ENCODE data around the gene DLL1. TPM values are rescaled to one million over a fixed set of nuclear protein-coding genes. Genes with fewer than 3 reads are reported as not detected.
A peak's percentile ranks its signal among the peaks of the same experiment; 100 is the strongest.

Gene DLL1
- total and polyA plus RNA-seq, 9 donors = 12.8 to 24.7 (median 17.9) TPM

DNA sequence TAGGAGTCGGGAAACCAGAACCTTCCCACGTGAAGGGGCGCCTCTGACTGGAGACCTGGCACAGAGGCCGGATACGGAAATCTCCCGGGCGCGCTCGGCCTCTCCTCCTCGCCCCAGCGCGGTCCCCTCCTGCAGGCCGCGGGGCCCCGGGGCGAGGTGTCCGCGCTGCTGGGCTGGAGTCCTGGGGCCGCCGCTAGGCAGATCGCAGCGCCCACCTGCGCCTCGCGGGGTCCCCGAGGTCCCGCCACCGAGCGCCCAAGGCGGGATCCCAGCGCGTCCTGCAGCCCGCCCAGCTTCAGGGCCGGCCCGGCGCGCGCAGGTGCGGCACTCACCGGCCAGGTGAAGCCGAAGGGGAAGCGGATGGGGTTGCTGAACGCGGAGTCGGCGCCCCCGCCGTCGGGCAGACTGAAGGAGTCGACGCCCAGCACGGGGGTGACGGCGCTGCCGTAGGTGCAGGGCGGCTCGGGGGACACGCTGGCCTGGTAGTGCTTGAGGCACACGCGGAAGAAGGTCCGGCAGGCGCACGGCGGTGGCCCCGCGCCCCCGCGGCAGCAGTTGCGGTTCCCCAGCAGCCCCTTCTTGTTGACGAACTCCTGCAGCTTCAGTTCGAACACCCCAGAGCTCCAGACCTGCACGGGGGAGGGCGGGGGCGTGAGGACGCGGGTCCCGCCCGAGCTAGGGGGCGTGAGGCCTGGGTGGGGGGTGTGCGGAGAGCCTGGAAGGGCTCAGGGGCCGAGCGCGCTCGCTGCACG lies 1.5 kb downstream of the DLL1 start:
- Histone ChIP-seq H3K36me3 (ENCODE audit: control insufficient read depth, insufficient read depth, low read length) (peaks cover 37% of the 10 kb centered on the region), H3K4me3 (ENCODE audit: low read length) (peak overlapping the region; percentile 73), H3K27me3 (ENCODE audit: control insufficient read depth, insufficient read depth, low read length) (peaks cover 69% of the 10 kb centered on the region), H3K27ac (ENCODE audit: low read length) (no peak overlapping the region), H3K4me1 (ENCODE audit: control insufficient read depth, insufficient read depth, low read length) (peaks cover 72% of the 10 kb centered on the region), H3K9me3 (replicated peaks; ENCODE audit: control insufficient read depth, low read depth, low read length) (no peaks in the 10 kb centered on the region)
- WGBS (ENCODE audit: insufficient coverage) = 2% methylated on average over 73 of the region's 85 CpGs
- no peak for DNase-seq

DNA sequence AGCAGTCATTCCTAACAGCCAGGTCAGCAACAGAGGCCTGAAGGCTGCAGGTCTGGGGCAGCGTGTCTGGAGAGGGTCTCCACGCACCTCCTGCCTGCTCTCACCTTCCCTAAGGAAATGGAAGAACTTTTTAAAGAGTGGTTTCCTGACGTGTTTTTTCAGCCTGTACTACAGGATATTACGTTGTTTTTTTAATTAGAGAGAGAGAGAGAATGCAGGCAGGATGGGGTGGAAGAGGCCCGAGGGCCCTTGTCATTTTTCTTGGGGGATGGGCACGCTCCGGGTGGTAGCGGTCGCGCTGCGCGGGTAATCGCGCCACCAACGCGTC lies 2.1 kb downstream of the DLL1 start:
- Histone ChIP-seq H3K27ac (ENCODE audit: low read length) (no peak overlapping the region), H3K36me3 (ENCODE audit: control insufficient read depth, insufficient read depth, low read length) (peaks cover 43% of the 10 kb centered on the region), H3K27me3 (ENCODE audit: control insufficient read depth, insufficient read depth, low read length) (peaks cover 63% of the 10 kb centered on the region), H3K4me3 (ENCODE audit: low read length) (peak overlapping the region; percentile 43), H3K4me1 (ENCODE audit: control insufficient read depth, insufficient read depth, low read length) (peaks cover 69% of the 10 kb centered on the region), H3K9me3 (replicated peaks; ENCODE audit: control insufficient read depth, low read depth, low read length) (no peaks in the 10 kb centered on the region)
- 9% methylated on average over 14 of the region's 16 CpGs for WGBS (ENCODE audit: insufficient coverage)
- DNase-seq = no peak

DNA sequence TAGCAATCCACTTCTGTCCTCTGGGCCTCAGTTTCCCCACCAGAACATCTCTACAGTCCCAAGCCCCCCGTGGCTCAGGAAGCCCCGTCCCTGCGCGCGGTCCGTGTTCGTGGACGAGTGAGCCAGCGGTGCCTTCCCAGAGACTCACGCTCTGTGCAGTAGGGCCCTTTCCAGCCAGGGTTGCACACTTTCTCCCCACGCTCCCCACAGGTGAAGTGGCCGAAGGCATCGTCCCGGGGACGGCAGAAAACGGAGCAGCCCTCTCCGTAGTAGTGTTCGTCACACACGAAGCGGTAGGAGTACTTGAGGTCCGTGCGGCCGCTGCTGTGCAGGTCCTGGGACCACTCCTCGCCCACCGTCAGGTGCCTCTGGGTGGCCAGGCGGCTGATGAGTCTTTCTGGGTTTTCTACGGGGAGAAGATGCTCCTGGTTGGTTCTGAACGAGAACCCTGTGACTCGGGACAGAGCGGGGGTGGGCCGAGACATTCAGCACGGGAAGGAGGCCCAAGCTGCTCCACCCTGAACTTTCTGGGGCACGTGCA lies 2.7 kb downstream of the DLL1 start:
- 61% methylated on average over 33 of the region's 33 CpGs for WGBS (ENCODE audit: insufficient coverage)
- Histone ChIP-seq H3K36me3 (ENCODE audit: control insufficient read depth, insufficient read depth, low read length) (peaks cover 49% of the 10 kb centered on the region), H3K4me1 (ENCODE audit: control insufficient read depth, insufficient read depth, low read length) (peaks cover 63% of the 10 kb centered on the region), H3K4me3 (ENCODE audit: low read length) (peak overlapping the region; percentile 43), H3K27ac (ENCODE audit: low read length) (no peak overlapping the region), H3K9me3 (replicated peaks; ENCODE audit: control insufficient read depth, low read depth, low read length) (no peaks in the 10 kb centered on the region), H3K27me3 (ENCODE audit: control insufficient read depth, insufficient read depth, low read length) (peaks cover 57% of the 10 kb centered on the region)
- DNase-seq = no peak

DNA sequence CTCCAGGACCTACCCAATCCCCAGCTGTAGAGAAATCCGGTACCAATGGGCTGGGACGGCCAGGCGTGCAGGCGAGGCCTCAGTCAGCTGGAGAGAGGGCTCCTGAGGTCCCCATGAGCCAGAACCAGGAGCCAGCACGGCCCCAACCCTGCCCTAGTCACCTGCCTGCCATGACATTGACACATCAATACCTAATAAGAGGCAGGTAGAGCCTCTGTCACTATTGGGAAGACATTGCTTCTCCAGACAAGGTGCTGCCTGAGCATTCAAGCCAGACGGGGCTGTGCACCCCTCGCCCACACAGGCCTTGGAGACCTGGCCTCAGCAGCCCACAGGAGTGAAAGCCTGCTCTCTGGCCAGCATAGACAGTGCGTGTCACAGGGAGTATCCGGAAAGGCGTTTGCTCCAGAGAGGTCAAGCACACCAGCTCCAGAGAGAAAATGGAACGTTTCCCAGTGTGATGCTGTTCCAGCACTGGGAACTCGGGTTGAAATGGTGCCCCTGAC lies 3.5 kb downstream of the DLL1 start:
- no peaks in the 10 kb centered on the region for H3K9me3 ChIP-seq (replicated peaks; ENCODE audit: control insufficient read depth, low read depth, low read length)
- WGBS (ENCODE audit: insufficient coverage) = 44% methylated on average over 9 of the region's 12 CpGs
- peak overlapping the region; percentile 15 for H3K4me3 ChIP-seq (ENCODE audit: low read length)
- peak overlapping the region; percentile 45 for H3K27ac ChIP-seq (ENCODE audit: low read length)
- DNase-seq = no peak
- H3K27me3 ChIP-seq (ENCODE audit: control insufficient read depth, insufficient read depth, low read length) = peaks cover 50% of the 10 kb centered on the region
- peaks cover 56% of the 10 kb centered on the region for H3K4me1 ChIP-seq (ENCODE audit: control insufficient read depth, insufficient read depth, low read length)
- peaks cover 54% of the 10 kb centered on the region for H3K36me3 ChIP-seq (ENCODE audit: control insufficient read depth, insufficient read depth, low read length)

DNA sequence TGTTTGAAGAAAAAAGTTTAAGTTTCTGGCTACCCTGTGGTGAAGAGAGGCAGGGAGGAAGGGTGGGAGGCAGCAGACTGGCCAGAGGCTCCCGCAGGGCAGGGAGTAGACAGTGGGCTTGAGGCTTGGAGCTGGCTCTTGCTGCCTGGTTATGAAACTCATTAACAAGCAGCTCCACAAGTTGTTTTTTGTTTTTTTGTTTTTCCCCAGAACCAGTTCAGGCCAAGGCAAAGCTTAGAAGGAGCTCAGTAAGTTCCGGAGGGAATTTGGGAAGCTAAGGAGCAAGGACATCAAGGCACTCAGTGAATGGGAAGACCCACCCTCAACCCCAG lies 4.0 kb downstream of the DLL1 start:
- DNase-seq = no peak
- peaks cover 51% of the 10 kb centered on the region for H3K4me1 ChIP-seq (ENCODE audit: control insufficient read depth, insufficient read depth, low read length)
- peak overlapping the region; percentile 9 for H3K4me3 ChIP-seq (ENCODE audit: low read length)
- 60% methylated on average over 2 of the region's 2 CpGs for WGBS (ENCODE audit: insufficient coverage)
- no peaks in the 10 kb centered on the region for H3K9me3 ChIP-seq (replicated peaks; ENCODE audit: control insufficient read depth, low read depth, low read length)
- peaks cover 45% of the 10 kb centered on the region for H3K27me3 ChIP-seq (ENCODE audit: control insufficient read depth, insufficient read depth, low read length)
- H3K36me3 ChIP-seq (ENCODE audit: control insufficient read depth, insufficient read depth, low read length) = peaks cover 56% of the 10 kb centered on the region
- H3K27ac ChIP-seq (ENCODE audit: low read length) = peak overlapping the region; percentile 45

DNA sequence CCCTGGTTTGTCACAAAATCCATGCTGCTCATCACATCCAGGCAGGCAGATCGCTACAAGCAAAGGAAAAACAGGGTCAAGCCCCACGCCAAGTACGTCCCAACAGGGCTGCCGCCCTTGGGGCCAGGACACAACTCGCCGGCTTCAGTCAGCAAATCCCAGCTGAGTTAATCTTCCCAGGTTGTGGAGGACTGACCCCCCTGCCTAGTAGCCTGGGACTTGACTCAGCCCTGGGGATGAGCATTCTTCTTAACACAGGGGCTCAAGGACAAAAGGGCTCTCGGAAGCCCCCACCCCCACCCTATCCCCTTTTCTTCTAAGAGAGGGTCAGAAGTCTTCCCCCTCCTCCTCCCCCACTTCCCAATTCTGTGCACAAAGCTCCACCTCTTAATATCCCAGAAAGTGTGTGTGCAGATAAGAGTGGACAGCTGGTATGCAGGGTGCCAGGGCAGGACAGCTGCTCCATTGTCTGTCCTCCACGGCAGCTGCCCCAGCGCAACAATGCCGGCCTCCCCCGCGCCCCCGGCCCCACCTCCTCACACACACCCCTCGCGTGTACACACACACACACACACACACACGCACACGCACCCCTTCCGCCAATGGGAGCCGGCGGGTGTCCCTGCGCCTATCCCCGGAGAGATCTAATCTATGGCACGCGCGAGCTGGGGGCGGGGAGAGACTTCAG lies 4.5 kb downstream of the DLL1 start:
- WGBS (ENCODE audit: insufficient coverage) = 7% methylated on average over 18 of the region's 26 CpGs
- H3K27ac ChIP-seq (ENCODE audit: low read length) = peak overlapping the region; percentile 52
- peaks cover 46% of the 10 kb centered on the region for H3K4me1 ChIP-seq (ENCODE audit: control insufficient read depth, insufficient read depth, low read length)
- peak; percentile 83 for DNase-seq
- H3K4me3 ChIP-seq (ENCODE audit: low read length) = peak overlapping the region; percentile 16
- peaks cover 40% of the 10 kb centered on the region for H3K27me3 ChIP-seq (ENCODE audit: control insufficient read depth, insufficient read depth, low read length)
- H3K9me3 ChIP-seq (replicated peaks; ENCODE audit: control insufficient read depth, low read depth, low read length) = no peaks in the 10 kb centered on the region
- H3K36me3 ChIP-seq (ENCODE audit: control insufficient read depth, insufficient read depth, low read length) = peaks cover 61% of the 10 kb centered on the region

DNA sequence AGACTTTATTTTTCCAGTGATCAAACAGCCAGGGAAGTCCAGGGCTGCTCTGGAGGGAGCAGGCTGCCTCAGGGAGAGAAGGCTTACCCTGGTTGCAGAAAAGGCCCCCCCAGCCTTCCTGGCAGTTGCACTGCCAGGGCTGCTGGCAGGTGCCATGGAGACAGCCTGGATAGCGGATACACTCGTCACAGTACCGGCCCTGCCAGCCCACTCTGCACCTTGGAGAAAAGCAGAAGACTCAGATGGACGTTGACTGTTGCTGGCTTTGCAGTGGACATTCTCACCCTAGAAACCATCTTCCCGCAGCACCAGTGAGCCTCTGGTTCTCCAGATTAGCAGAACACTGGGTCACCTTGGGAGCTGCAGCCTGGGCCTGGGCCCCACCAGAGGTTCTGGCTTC lies 5.4 kb downstream of the DLL1 start:
- Histone ChIP-seq H3K4me1 (ENCODE audit: control insufficient read depth, insufficient read depth, low read length) (peaks cover 49% of the 10 kb centered on the region), H3K27ac (ENCODE audit: low read length) (no peak overlapping the region), H3K27me3 (ENCODE audit: control insufficient read depth, insufficient read depth, low read length) (peaks cover 36% of the 10 kb centered on the region), H3K36me3 (ENCODE audit: control insufficient read depth, insufficient read depth, low read length) (peaks cover 62% of the 10 kb centered on the region), H3K4me3 (ENCODE audit: low read length) (no peak overlapping the region), H3K9me3 (replicated peaks; ENCODE audit: control insufficient read depth, low read depth, low read length) (no peaks in the 10 kb centered on the region)
- DNase-seq = no peak
- WGBS (ENCODE audit: insufficient coverage) = 77% methylated on average over 5 of the region's 5 CpGs

DNA sequence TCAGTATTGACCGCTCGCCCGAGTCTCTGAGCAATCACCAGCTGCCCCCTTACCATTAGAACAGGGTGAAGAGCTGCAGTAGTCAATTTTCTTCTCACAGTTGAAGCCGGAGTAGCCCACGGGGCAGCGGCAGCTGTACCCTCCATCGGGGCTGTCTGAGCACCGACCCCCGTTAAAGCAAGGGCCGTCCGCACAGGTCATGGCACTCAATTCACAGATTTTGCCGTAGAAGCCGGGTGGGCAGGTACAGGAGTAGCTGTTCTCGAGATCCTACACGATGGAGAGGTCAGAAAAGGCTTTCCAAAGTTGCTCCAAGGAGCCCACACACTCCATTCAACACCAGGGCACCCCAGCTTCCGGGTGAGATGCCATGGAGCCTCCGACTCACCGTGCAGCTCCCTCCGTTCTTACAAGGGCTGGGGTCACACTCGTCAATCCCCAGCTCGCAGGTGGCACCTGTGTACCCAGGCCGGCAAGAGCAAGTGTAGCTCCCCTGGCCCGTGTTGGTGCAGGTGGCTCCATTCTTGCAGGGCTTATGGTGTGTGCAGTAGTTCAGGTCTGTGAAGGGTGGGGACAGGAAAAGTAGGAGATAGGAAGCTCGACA lies 5.9 kb downstream of the DLL1 start:
- H3K27ac ChIP-seq (ENCODE audit: low read length) = no peak overlapping the region
- H3K36me3 ChIP-seq (ENCODE audit: control insufficient read depth, insufficient read depth, low read length) = peaks cover 62% of the 10 kb centered on the region
- DNase-seq = no peak
- H3K27me3 ChIP-seq (ENCODE audit: control insufficient read depth, insufficient read depth, low read length) = peaks cover 32% of the 10 kb centered on the region
- H3K4me3 ChIP-seq (ENCODE audit: low read length) = no peak overlapping the region
- H3K9me3 ChIP-seq (replicated peaks; ENCODE audit: control insufficient read depth, low read depth, low read length) = no peaks in the 10 kb centered on the region
- WGBS (ENCODE audit: insufficient coverage) = 92% methylated on average over 19 of the region's 24 CpGs
- H3K4me1 ChIP-seq (ENCODE audit: control insufficient read depth, insufficient read depth, low read length) = peaks cover 54% of the 10 kb centered on the region

DNA sequence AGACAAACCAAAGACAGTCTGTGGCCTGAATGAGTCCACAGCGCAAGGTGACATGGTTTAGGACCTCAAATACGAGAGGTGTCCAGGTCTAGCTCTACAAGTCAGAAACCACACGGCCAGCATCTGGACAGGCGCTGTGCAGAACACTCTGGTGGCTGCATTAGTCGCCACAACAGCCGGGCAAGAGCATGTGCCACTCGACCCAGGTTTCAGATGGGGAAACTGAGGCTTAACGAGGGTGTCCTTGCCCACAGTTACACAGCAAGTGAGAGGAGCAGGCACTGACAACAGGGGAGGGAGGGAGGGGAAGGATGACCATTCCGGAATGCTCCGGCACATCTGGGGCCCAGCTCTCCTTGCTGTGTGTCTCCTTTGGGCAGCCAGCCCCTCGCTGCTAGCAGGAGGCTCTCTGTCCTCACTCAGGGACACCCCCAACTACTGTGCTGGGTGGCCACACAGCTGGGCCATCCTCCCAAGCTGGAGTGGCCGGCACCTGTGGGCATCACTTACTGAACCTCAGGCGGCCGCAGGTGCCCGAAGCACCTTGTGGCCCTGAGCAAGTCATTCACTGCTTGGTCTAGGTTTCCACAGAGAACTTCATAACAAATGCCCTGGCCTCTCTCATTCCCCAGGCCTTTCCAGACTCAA lies 6.6 kb downstream of the DLL1 start:
- no peak for DNase-seq
- Histone ChIP-seq H3K4me1 (ENCODE audit: control insufficient read depth, insufficient read depth, low read length) (peaks cover 51% of the 10 kb centered on the region), H3K36me3 (ENCODE audit: control insufficient read depth, insufficient read depth, low read length) (peaks cover 62% of the 10 kb centered on the region), H3K9me3 (replicated peaks; ENCODE audit: control insufficient read depth, low read depth, low read length) (no peaks in the 10 kb centered on the region), H3K27me3 (ENCODE audit: control insufficient read depth, insufficient read depth, low read length) (peaks cover 28% of the 10 kb centered on the region), H3K4me3 (ENCODE audit: low read length) (no peak overlapping the region), H3K27ac (ENCODE audit: low read length) (no peak overlapping the region)
- WGBS (ENCODE audit: insufficient coverage) = 92% methylated on average over 12 of the region's 15 CpGs

Measured in muscle of leg (tissue), 11 donors.